GM23338 (cell line): ENCODE results near the gene GALNT9. TPM values are rescaled to one million over a fixed set of nuclear protein-coding genes. Genes with fewer than 3 reads are reported as not detected.

ENCODE experiments used
- ATAC-seq: fragments of 200-7000 bp; cut with Tn5 transposase; 3 replicates; pipeline ENCODE4 v1.9.1; 2020
- DNase-seq: peaks from one replicate; pipeline ENCODE4 v3.0.0-alpha.2; 2015; ENCODE audit warnings: low spot score
- H2AFZ ChIP-seq: fragments of 200-600 bp; sonication (generic); 2 replicates; pipeline ENCODE4 v1.8.0; 2016; ENCODE audit warnings: antibody characterized with exemption, mild to moderate bottlenecking, moderate library complexity
- H3F3A ChIP-seq: fragments of 200-600 bp; sonication (generic); replicated peaks from 2 replicates; pipeline ENCODE4 v1.8.0; 2017; ENCODE audit warnings: antibody characterized with exemption, mixed run types, low read depth
- H3K27ac ChIP-seq: fragments of 200-600 bp; sonication (generic); 2 replicates; pipeline ENCODE4 v1.6.1; 2016; ENCODE audit warnings: low read depth
- H3K27me3 ChIP-seq: fragments of 200-600 bp; sonication (generic); 2 replicates; pipeline ENCODE4 v1.8.0; 2016; ENCODE audit warnings: mild to moderate bottlenecking, mixed run types, moderate library complexity; ENCODE audit not compliant: insufficient read depth
- H3K36me3 ChIP-seq: fragments of 200-600 bp; sonication (generic); 2 replicates; pipeline ENCODE4 v1.8.0; 2016; ENCODE audit warnings: mild to moderate bottlenecking; ENCODE audit not compliant: insufficient read depth
- H3K4me1 ChIP-seq: fragments of 200-600 bp; sonication (generic); 2 replicates; pipeline ENCODE4 v1.8.0; 2016; ENCODE audit warnings: mild to moderate bottlenecking, moderate library complexity; ENCODE audit not compliant: insufficient read depth
- H3K4me2 ChIP-seq: fragments of 200-600 bp; sonication (generic); 2 replicates; pipeline ENCODE4 v1.7.1; 2017; ENCODE audit warnings: mixed run types
- H3K4me3 ChIP-seq: fragments of 200-600 bp; sonication (generic); 2 replicates; pipeline ENCODE4 v1.6.1; 2016; ENCODE audit warnings: mixed run types
- H3K79me2 ChIP-seq: fragments of 200-600 bp; sonication (generic); replicated peaks from 2 replicates; pipeline ENCODE4 v1.8.0; 2017; ENCODE audit warnings: mild to moderate bottlenecking; ENCODE audit not compliant: insufficient read depth
- H3K9me2 ChIP-seq: fragments of 200-600 bp; sonication (generic); 2 replicates; pipeline ENCODE4 v1.8.0; 2017; ENCODE audit not compliant: insufficient read depth
- H4K20me1 ChIP-seq: fragments of 200-600 bp; sonication (generic); replicated peaks from 2 replicates; pipeline ENCODE4 v1.8.0; 2017; ENCODE audit warnings: mild to moderate bottlenecking; ENCODE audit not compliant: insufficient read depth
- H3K27ac Mint-ChIP-seq: 2 replicates; pipeline ENCODE4 v1.8.0; 2020; ENCODE audit warnings: inconsistent platforms, mild to moderate bottlenecking, moderate library complexity, mixed read lengths
- H3K27me3 Mint-ChIP-seq: 3 replicates; pipeline ENCODE4 v1.8.0; 2022; ENCODE audit warnings: low read depth, mild to moderate bottlenecking, moderate library complexity, mixed read lengths, inconsistent platforms; ENCODE audit not compliant: insufficient read depth, poor library complexity
- H3K36me3 Mint-ChIP-seq: 3 replicates; pipeline ENCODE4 v1.8.0; 2021; ENCODE audit warnings: low read depth, mild to moderate bottlenecking, inconsistent platforms, moderate library complexity, mixed read lengths
- H3K4me1 Mint-ChIP-seq: 3 replicates; pipeline ENCODE4 v1.8.0; 2020; ENCODE audit warnings: mild to moderate bottlenecking, inconsistent platforms, mixed read lengths
- H3K4me3 Mint-ChIP-seq: 3 replicates; pipeline ENCODE4 v1.8.0; 2021; ENCODE audit warnings: moderate library complexity, mild to moderate bottlenecking, inconsistent platforms, mixed read lengths
- H3K9me3 Mint-ChIP-seq: 3 replicates; pipeline ENCODE4 v1.8.0; 2020; ENCODE audit warnings: moderate library complexity, mild to moderate bottlenecking, inconsistent platforms, mixed read lengths
- CTCF ChIP-seq, 2 experiments: fragments of 200-600 bp in 1 of 2; sonication (generic) in 1 of 2; conservative IDR thresholded peaks; 2 replicates each; pipeline versions ENCODE4 v1.5.1 to v1.6.1; 2016 to 2017; ENCODE audit warnings: antibody characterized with exemption in 2 of 2, low read depth in 2 of 2, mild to moderate bottlenecking in 2 of 2, moderate library complexity in 1 of 2
- ETS1 ChIP-seq: IDR thresholded peaks from 2 replicates; pipeline ENCODE4 v1.6.1; 2016; ENCODE audit warnings: antibody characterized with exemption
- EZH2 ChIP-seq: fragments of 200-600 bp; sonication (generic); IDR thresholded peaks from one replicate; pipeline ENCODE4 v1.8.0; 2017; ENCODE audit warnings: antibody characterized with exemption, mild to moderate bottlenecking, low read depth; ENCODE audit not compliant: unreplicated experiment
- EZH2phosphoT487 ChIP-seq: fragments of 200-600 bp; sonication (generic); IDR thresholded peaks from one replicate; pipeline ENCODE4 v1.8.1; 2018; ENCODE audit warnings: antibody characterized with exemption; ENCODE audit not compliant: unreplicated experiment
- JUNB ChIP-seq: IDR thresholded peaks from one replicate; pipeline ENCODE4 v1.6.1; 2016; ENCODE audit warnings: antibody characterized with exemption; ENCODE audit not compliant: unreplicated experiment
- NANOG ChIP-seq: IDR thresholded peaks from 2 replicates; pipeline ENCODE4 v1.6.1; 2016; ENCODE audit warnings: antibody characterized with exemption, borderline replicate concordance
- POLR2AphosphoS5 ChIP-seq: IDR thresholded peaks from 2 replicates; pipeline ENCODE4 v1.6.1; 2016; ENCODE audit warnings: antibody characterized with exemption, low read depth
- STAT1 ChIP-seq: IDR thresholded peaks from one replicate; pipeline ENCODE4 v1.6.1; 2016; ENCODE audit warnings: antibody characterized with exemption; ENCODE audit not compliant: unreplicated experiment
- ZNF114 ChIP-seq: fragments of 250-450 bp; sonication (Bioruptor Pico); IDR thresholded peaks from 2 replicates; pipeline ENCODE4 v1.5.0; 2020; ENCODE audit warnings: mild to moderate bottlenecking, moderate library complexity
- ZNF331 ChIP-seq: fragments of 250-450 bp; sonication (Bioruptor Pico); IDR thresholded peaks from 2 replicates; pipeline ENCODE4 v1.5.0; 2020; ENCODE audit warnings: low read depth, mild to moderate bottlenecking, moderate library complexity
- polyA plus RNA-seq: library from polyadenylated mRNA; unstranded; fragments of >200 nt; fragmentation: Nextera tagmentation; extraction: Ambion mirVana; gene quantifications from 2 replicates; pipeline ENCODE4 v1.2.1, GENCODE V29; 2016
- total RNA-seq: library from RNA; depleted of rRNA; stranded (reverse); fragments of >200 nt; shearing (Covaris generic); gene quantifications from 2 replicates; pipeline ENCODE4 v1.2.3, GENCODE V29; 2014

Gene GALNT9
- total and polyA plus RNA-seq, 2 experiments from 2014 or later = 0.81 to 2.5 TPM

GRCh38 chr12:132161796-132162507 lies 167.4 kb downstream of the GALNT9 start:
- no peaks in the 10 kb centered on the region for H3K4me1 ChIP-seq
- no peaks in the 10 kb centered on the region for H3K36me3 ChIP-seq
- peaks cover 11% of the 10 kb centered on the region for H3F3A ChIP-seq
- H2AFZ ChIP-seq = no peak overlapping the region
- no peaks in the 10 kb centered on the region for H4K20me1 ChIP-seq
- no peak for TF ChIP-seq NANOG
- TF ChIP-seq POLR2AphosphoS5 = no peak
- no peak for TF ChIP-seq EZH2phosphoT487
- TF ChIP-seq EZH2 = no peak
- TF ChIP-seq ETS1 = no peak
- ATAC-seq (peak; percentile 16; the same call in 1 of the 3 replicates), DNase-seq (no peak)
- Mint-ChIP-seq H3K4me3 (no peak overlapping the region), H3K27me3 (peaks cover 16% of the 10 kb centered on the region), H3K4me1 (no peaks in the 10 kb centered on the region), H3K27ac (no peak overlapping the region), H3K36me3 (no peaks in the 10 kb centered on the region; the same call in 1 of the 3 replicates), H3K9me3 (peaks cover 10% of the 10 kb centered on the region)
- H3K9me2 ChIP-seq = no peaks in the 10 kb centered on the region
- no peaks in the 10 kb centered on the region for H3K79me2 ChIP-seq
- no peak overlapping the region for H3K27ac ChIP-seq
- no peak overlapping the region for H3K4me3 ChIP-seq
- no peak overlapping the region for H3K4me2 ChIP-seq
- H3K27me3 ChIP-seq = no peaks in the 10 kb centered on the region

- H3K4me1 Mint-ChIP-seq = no peaks in the 10 kb centered on the region
- H3K79me2 ChIP-seq = no peaks in the 10 kb centered on the region
- no peaks in the 10 kb centered on the region for H3K9me2 ChIP-seq
- H3K27me3 Mint-ChIP-seq = peaks cover 14% of the 10 kb centered on the region
- no peaks in the 10 kb centered on the region for H3K36me3 ChIP-seq
- H3K27ac ChIP-seq = no peak overlapping the region
- H3K4me3 Mint-ChIP-seq = no peak overlapping the region
- no peak overlapping the region for H3K27ac Mint-ChIP-seq
- TF ChIP-seq EZH2 (no peak), STAT1 (no peak), POLR2AphosphoS5 (no peak), CTCF (conservative IDR thresholded peaks at IDR 0.05; ENCODE audit: low read depth in 2 of 2) (no peak), JUNB (no peak), NANOG (no peak), ZNF114 (CRISPR knock-in tag) (no peak), ETS1 (no peak), ZNF331 (CRISPR knock-in tag) (no peak)
- peaks cover 18% of the 10 kb centered on the region for H3F3A ChIP-seq
- no peak for ATAC-seq
- no peak overlapping the region for H3K4me2 ChIP-seq
- no peak overlapping the region for H2AFZ ChIP-seq
- no peak for DNase-seq
- H3K27me3 ChIP-seq = no peaks in the 10 kb centered on the region
- H4K20me1 ChIP-seq = no peaks in the 10 kb centered on the region
- H3K36me3 Mint-ChIP-seq = no peaks in the 10 kb centered on the region; the same call in 1 of the 3 replicates
- H3K4me3 ChIP-seq = no peak overlapping the region
- no peaks in the 10 kb centered on the region for H3K4me1 ChIP-seq
- H3K9me3 Mint-ChIP-seq = peaks cover 6% of the 10 kb centered on the region
Observed at GRCh38 chr12:132161036-132161781, 168.2 kb downstream of the GALNT9 start.
